ENCODE results near the gene ARSG.

DNA sequence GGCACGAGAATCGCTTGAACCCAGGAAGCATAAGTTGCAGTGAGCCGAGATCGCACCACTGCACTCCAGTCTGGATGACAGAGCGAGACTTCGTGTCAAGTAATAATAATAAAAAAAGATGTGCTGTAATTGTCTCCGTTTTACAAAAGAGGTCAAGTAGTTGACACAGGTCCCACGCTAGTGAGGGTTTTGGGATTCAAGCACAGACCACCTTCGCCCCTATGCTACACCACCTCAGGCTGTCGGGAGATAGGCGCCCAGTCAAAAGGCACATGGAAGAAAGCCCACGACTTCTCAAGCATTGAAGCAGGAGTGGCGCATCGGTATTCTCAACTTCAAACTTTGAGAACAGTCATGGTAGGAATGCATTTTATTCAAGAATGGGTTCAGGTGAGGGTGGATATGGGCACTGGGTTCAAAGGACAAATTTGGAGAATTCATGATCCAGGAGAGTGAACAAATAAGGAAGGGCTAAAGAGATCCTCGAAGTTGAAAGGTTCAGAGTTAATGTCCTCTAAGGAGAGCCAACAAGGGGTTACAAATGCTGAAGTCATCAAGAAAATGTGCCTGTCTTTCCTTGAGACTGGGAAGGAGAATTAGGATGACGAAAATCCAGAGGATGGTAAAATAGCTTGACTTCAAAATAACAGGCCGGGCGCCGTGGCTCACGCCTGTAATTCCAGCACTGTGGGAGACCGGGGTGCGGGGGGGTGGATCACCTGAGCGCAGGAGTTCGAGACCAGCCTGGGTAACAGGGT is 44.8 kb upstream of the ARSG start:
- TF ChIP-seq, protein P1, sequence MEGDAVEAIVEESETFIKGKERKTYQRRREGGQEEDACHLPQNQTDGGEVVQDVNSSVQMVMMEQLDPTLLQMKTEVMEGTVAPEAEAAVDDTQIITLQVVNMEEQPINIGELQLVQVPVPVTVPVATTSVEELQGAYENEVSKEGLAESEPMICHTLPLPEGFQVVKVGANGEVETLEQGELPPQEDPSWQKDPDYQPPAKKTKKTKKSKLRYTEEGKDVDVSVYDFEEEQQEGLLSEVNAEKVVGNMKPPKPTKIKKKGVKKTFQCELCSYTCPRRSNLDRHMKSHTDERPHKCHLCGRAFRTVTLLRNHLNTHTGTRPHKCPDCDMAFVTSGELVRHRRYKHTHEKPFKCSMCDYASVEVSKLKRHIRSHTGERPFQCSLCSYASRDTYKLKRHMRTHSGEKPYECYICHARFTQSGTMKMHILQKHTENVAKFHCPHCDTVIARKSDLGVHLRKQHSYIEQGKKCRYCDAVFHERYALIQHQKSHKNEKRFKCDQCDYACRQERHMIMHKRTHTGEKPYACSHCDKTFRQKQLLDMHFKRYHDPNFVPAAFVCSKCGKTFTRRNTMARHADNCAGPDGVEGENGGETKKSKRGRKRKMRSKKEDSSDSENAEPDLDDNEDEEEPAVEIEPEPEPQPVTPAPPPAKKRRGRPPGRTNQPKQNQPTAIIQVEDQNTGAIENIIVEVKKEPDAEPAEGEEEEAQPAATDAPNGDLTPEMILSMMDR (IDR thresholded peaks at IDR 0.05), result no peak
- TF ChIP-seq POLR2A (IDR thresholded peaks at IDR 0.05), result no peak
